Osteocyte (in vitro differentiated cells): Measurements from ENCODE around the gene MBP. TPM values are rescaled to one million over a fixed set of nuclear protein-coding genes. Genes with fewer than 3 reads are reported as not detected.

Source experiments
- DNase-seq: peaks from one replicate; pipeline ENCODE4 v3.0.0; 2021; ENCODE audit warnings: mixed read lengths; ENCODE audit not compliant: unreplicated experiment; ENCODE audit errors: extremely low spot score
- H3K27ac Mint-ChIP-seq: one replicate; pipeline ENCODE4 v1.8.0; 2021; ENCODE audit warnings: mild to moderate bottlenecking, mixed read lengths; ENCODE audit not compliant: unreplicated experiment
- H3K27me3 Mint-ChIP-seq: one replicate; pipeline ENCODE4 v1.8.0; 2021; ENCODE audit warnings: mixed read lengths; ENCODE audit not compliant: unreplicated experiment
- H3K36me3 Mint-ChIP-seq: one replicate; pipeline ENCODE4 v1.8.0; 2021; ENCODE audit warnings: mixed read lengths; ENCODE audit not compliant: unreplicated experiment
- H3K4me1 Mint-ChIP-seq: one replicate; pipeline ENCODE4 v1.8.0; 2021; ENCODE audit warnings: mixed read lengths; ENCODE audit not compliant: unreplicated experiment
- H3K4me3 Mint-ChIP-seq: one replicate; pipeline ENCODE4 v1.8.0; 2021; ENCODE audit warnings: mild to moderate bottlenecking, moderate library complexity, mixed read lengths; ENCODE audit not compliant: unreplicated experiment
- H3K9me3 Mint-ChIP-seq: one replicate; pipeline ENCODE4 v1.8.0; 2021; ENCODE audit warnings: mixed read lengths; ENCODE audit not compliant: unreplicated experiment
- total RNA-seq: library from RNA; stranded (reverse); gene quantifications from 2 replicates; pipeline ENCODE4 v1.2.1, GENCODE V29; 2021
- TF ChIP-seq, protein P1 (sequence below): fragments of 200-600 bp; sonication (generic); IDR thresholded peaks from 2 replicates; pipeline ENCODE4 v1.5.0; 2021; ENCODE audit warnings: antibody characterized with exemption, mild to moderate bottlenecking, moderate library complexity

MBP gene
- total RNA-seq, 1 donor from 2014 or later, result 18.6 TPM

DNA sequence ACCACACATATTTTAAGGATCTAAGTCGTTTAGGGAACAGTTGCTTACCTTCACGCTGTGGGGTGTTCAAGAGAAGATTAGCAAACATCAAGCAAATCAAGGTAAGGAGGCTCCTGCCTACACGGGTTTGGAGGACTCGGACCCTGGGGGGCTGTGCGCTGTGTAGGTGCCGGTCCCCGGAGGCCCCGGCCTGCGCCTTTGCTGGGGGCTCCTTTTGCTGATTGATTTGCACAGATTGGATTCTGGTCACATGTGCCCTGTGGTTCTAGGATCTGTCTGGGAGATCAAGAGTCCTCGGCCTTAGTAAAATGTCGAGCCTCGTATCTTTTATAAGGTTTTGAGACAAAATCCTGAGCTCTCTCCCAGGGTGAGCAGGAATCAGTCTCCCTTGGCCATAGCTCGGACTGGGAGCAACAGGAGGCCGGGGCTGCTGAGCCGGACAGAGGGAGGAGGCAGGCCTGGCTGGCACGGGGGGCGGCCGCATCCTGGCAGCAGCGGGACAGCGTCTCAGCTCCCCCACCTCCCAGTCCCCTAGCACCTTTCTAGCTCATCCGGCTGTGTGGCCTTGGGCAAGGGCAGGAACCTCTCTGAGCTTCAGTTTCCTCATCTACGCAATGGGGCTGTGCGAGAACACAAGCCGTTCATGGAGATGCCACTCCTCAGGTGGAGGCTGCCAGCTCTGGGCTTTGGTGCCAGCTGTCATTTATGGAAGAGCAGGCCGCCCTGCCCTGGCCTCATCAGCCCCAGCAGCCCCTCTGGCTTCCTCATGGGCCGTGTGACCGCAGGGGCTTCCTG, 147.2 kb downstream of the MBP start:
- Mint-ChIP-seq H3K27me3 (peaks cover 4% of the 10 kb centered on the region), H3K27ac (no peak overlapping the region), H3K4me1 (peaks cover 2% of the 10 kb centered on the region), H3K36me3 (no peaks in the 10 kb centered on the region), H3K9me3 (no peaks in the 10 kb centered on the region), H3K4me3 (no peak overlapping the region)
- DNase-seq, result peak; percentile 67
- TF ChIP-seq, protein P1, sequence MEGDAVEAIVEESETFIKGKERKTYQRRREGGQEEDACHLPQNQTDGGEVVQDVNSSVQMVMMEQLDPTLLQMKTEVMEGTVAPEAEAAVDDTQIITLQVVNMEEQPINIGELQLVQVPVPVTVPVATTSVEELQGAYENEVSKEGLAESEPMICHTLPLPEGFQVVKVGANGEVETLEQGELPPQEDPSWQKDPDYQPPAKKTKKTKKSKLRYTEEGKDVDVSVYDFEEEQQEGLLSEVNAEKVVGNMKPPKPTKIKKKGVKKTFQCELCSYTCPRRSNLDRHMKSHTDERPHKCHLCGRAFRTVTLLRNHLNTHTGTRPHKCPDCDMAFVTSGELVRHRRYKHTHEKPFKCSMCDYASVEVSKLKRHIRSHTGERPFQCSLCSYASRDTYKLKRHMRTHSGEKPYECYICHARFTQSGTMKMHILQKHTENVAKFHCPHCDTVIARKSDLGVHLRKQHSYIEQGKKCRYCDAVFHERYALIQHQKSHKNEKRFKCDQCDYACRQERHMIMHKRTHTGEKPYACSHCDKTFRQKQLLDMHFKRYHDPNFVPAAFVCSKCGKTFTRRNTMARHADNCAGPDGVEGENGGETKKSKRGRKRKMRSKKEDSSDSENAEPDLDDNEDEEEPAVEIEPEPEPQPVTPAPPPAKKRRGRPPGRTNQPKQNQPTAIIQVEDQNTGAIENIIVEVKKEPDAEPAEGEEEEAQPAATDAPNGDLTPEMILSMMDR, result no peak

DNA sequence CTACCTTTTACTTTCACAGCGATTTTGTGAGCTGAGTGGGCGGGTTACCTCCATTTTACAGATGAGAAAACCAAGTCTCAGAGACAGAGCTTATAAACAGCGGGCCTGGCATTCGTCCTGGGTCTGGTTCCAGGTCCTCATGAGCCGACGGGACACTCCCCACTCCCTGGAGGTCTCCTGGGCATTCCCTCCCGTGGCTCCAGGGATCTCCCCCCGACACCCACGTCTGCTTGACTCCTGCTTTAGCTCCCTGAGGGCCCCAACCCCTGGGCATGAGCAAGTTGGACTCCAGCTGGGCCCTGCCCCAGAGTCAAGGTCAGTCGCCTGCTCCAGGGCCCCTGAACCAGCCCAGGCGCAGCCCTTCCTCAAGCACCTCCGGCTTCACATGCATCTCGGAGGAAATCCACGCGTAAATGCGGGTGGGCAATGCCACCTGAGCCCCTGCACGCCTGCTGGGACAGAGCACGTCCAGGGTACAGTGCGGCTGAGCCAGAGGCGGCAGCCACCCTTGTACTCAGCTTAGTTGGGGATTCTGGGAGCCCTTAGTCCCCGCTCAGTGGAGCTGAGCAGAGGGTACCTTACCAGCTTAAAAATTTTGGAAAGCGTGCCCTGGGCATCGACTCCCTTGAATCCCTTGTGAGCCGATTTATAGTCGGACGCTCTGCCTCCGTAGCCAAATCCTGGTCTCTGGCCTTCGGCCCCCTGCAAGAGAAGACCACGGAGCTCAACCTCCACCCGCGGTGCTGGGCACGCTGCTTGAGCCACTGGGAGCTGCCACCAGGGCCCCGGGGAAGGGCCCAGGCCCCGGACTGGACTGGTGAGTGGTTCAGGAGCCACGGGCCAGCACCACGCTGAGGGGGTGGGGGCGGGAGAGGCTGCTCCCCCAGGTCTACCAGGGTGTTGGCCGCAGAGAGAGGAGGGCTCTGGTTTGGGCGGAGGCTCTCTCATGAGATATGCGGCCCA, 148.1 kb downstream of the MBP start:
- TF ChIP-seq, protein P1, result no peak
- H3K4me1 Mint-ChIP-seq, result peaks cover 4% of the 10 kb centered on the region
- no peak overlapping the region for H3K27ac Mint-ChIP-seq
- no peaks in the 10 kb centered on the region for H3K9me3 Mint-ChIP-seq
- H3K27me3 Mint-ChIP-seq, result peaks cover 4% of the 10 kb centered on the region
- peaks cover 4% of the 10 kb centered on the region for H3K36me3 Mint-ChIP-seq
- no peak overlapping the region for H3K4me3 Mint-ChIP-seq
- peak; percentile 80 for DNase-seq

DNA sequence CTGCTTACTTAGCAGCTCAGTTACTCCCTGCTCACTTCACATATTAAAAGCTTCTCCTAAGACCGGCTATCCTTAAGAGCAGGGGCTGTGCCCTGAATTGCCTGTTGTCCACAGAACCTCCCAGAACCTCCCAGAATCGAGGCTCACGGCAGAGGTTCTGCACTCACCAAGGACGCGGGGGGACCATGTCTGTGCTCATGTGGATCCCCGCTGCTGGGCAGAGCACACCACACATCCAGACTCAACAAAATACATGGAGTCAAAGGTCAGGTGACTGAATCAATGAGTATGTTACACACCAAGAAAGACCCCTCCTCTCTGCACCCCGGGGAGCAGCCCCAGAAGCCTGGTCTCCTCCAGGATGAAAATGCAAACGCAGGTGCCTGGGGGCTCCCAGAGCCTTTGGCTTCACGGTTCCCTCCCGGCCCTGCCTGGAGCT, 149.0 kb downstream of the MBP start:
- H3K4me3 Mint-ChIP-seq, result no peak overlapping the region
- H3K36me3 Mint-ChIP-seq, result peaks cover 12% of the 10 kb centered on the region
- DNase-seq, result peak; percentile 60
- H3K27me3 Mint-ChIP-seq, result peaks cover 4% of the 10 kb centered on the region
- H3K27ac Mint-ChIP-seq, result no peak overlapping the region
- TF ChIP-seq, protein P1, result no peak
- H3K4me1 Mint-ChIP-seq, result peaks cover 4% of the 10 kb centered on the region
- no peaks in the 10 kb centered on the region for H3K9me3 Mint-ChIP-seq

DNA sequence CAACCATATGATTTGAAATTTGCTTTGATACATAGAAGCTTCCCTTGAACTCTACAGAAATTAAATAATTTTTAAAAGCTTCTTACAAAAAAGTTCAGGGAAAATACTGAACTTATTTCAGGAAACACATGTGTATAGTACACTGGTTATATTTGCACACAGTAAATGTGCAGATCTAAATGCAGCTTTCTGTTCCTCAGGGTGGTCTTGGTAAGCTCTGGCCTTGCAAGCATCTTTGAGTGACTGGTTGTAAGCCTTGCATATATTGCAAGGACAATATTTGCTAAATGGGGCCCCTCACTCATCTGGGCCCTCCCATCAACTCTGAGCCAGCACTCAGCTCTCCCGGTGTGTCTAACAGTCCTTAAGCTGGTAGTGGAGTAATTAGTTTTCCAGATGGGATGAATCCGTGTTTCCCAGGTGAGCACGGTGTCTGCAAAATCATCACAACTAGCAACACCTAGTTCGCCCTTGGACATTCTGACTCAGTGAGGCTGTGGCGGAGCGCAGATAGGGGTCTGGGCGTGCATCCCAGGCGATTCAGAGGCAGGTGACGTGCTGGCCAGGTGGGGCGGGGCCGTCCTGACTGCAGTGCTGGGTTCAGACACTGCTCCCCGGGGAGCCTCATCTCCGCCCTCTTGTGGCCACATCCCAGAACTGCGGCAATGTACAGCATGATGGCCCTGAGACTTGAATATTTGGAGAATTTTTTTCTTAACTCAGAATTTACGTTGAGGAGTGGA, 149.6 kb downstream of the MBP start:
- Mint-ChIP-seq H3K4me1 (peaks cover 4% of the 10 kb centered on the region), H3K4me3 (no peak overlapping the region), H3K9me3 (no peaks in the 10 kb centered on the region), H3K27me3 (peaks cover 1% of the 10 kb centered on the region), H3K36me3 (peaks cover 13% of the 10 kb centered on the region), H3K27ac (peak overlapping the region; percentile 23)
- peak; percentile 90 for DNase-seq
- TF ChIP-seq, protein P1, result peak; percentile 91
